SU-DHL-6 (cell line): ENCODE data around the gene FUT6.
A peak's percentile ranks its signal among the peaks of the same experiment; 100 is the strongest.

Source experiments
- H2AFZ ChIP-seq: fragments of 200-600 bp; sonication (generic); 2 replicates; pipeline ENCODE4 v1.6.1; 2014; ENCODE audit warnings: low read depth, mild to moderate bottlenecking, moderate library complexity, mixed read lengths, antibody characterized with exemption, low read length; ENCODE audit not compliant: severe bottlenecking
- H3F3A ChIP-seq: fragments of 200-600 bp; shearing (Covaris generic); 2 replicates; pipeline ENCODE4 v1.6.0; 2016; ENCODE audit warnings: antibody characterized with exemption, mild to moderate bottlenecking; ENCODE audit not compliant: insufficient read depth
- H3K27ac ChIP-seq: fragments of 200-600 bp; sonication (generic); 2 replicates; pipeline ENCODE4 v1.5.1; 2016; ENCODE audit warnings: low read depth, mild to moderate bottlenecking, low read length, moderate library complexity, mixed read lengths
- H3K27me3 ChIP-seq: fragments of 200-600 bp; sonication (generic), shearing (Covaris generic); 2 replicates; pipeline ENCODE4 v1.6.0; 2014; ENCODE audit warnings: mild to moderate bottlenecking, low read length
- H3K36me3 ChIP-seq: fragments of 200-600 bp; sonication (generic); 2 replicates; pipeline ENCODE4 v1.6.1; 2014; ENCODE audit warnings: mild to moderate bottlenecking, low read length, mixed read lengths
- H3K4me2 ChIP-seq: fragments of 300-600, 200-600 bp; shearing (Covaris generic), sonication (generic); 2 replicates; pipeline ENCODE4 v1.6.0; 2014; ENCODE audit warnings: low read length, low read depth, mild to moderate bottlenecking; ENCODE audit not compliant: poor library complexity, severe bottlenecking
- H3K4me3 ChIP-seq: fragments of 200-600 bp; sonication (generic); 2 replicates; pipeline ENCODE4 v1.5.1; 2014; ENCODE audit warnings: antibody characterized with exemption, low read length, mild to moderate bottlenecking, mixed read lengths; ENCODE audit not compliant: insufficient read depth, poor library complexity, severe bottlenecking
- H3K79me2 ChIP-seq: fragments of 200-600 bp; sonication (generic); 2 replicates; pipeline ENCODE4 v1.6.1; 2014; ENCODE audit warnings: mild to moderate bottlenecking, low read length, moderate library complexity; ENCODE audit not compliant: insufficient read depth
- H3K9ac ChIP-seq: fragments of 200-600 bp; sonication (generic); 2 replicates; pipeline ENCODE4 v1.7.0; 2014; ENCODE audit warnings: mild to moderate bottlenecking, low read length
- H3K9me2 ChIP-seq: fragments of 200-600 bp; sonication (generic); replicated peaks from 2 replicates; pipeline ENCODE4 v1.6.1; 2014; ENCODE audit warnings: low read length; ENCODE audit not compliant: insufficient read depth
- H3K9me3 ChIP-seq: fragments of 200-600 bp; sonication (generic); 2 replicates; pipeline ENCODE4 v1.6.1; 2014; ENCODE audit warnings: low read length, mixed read lengths; ENCODE audit not compliant: insufficient read depth
- H4K20me1 ChIP-seq: fragments of 200-600 bp; sonication (generic); 2 replicates; pipeline ENCODE4 v1.6.1; 2014; ENCODE audit warnings: low read depth, mild to moderate bottlenecking, antibody characterized with exemption, low read length, moderate library complexity, mixed read lengths
- EZH2phosphoT487 ChIP-seq: fragments of 200-600 bp; sonication (generic), shearing (Covaris generic); conservative IDR thresholded peaks from 2 replicates; pipeline ENCODE4 v1.6.1; 2018; ENCODE audit warnings: mild to moderate bottlenecking, antibody characterized with exemption, low read length, moderate library complexity, mixed read lengths
- TF ChIP-seq, protein P1 (sequence below): fragments of 200-600 bp; sonication (generic); IDR thresholded peaks from one replicate; pipeline ENCODE4 v1.5.1; 2017; ENCODE audit warnings: antibody characterized with exemption, mild to moderate bottlenecking, low read length, moderate library complexity; ENCODE audit not compliant: insufficient read depth, poor library complexity, severe bottlenecking

The FUT6 gene

GRCh38 chr19:5826531-5827341, 12.8 kb downstream of the FUT6 start:
- H3K4me2 ChIP-seq: no peak overlapping the region
- H3K79me2 ChIP-seq: no peaks in the 10 kb centered on the region
- no peaks in the 10 kb centered on the region for H3K9me3 ChIP-seq
- no peak overlapping the region for H3K4me3 ChIP-seq
- H3K36me3 ChIP-seq: no peaks in the 10 kb centered on the region
- TF ChIP-seq EZH2phosphoT487: no peak
- no peak overlapping the region for H2AFZ ChIP-seq
- no peaks in the 10 kb centered on the region for H3K27me3 ChIP-seq
- H3K9ac ChIP-seq: no peak overlapping the region
- H3F3A ChIP-seq: no peaks in the 10 kb centered on the region
- H3K9me2 ChIP-seq: no peaks in the 10 kb centered on the region
- no peaks in the 10 kb centered on the region for H4K20me1 ChIP-seq
- H3K27ac ChIP-seq: no peak overlapping the region

GRCh38 chr19:5825178-5825577, 14.3 kb downstream of the FUT6 start:
- no peak overlapping the region for H2AFZ ChIP-seq
- H3K36me3 ChIP-seq: no peaks in the 10 kb centered on the region
- H3K9me2 ChIP-seq: no peaks in the 10 kb centered on the region
- H3K79me2 ChIP-seq: no peaks in the 10 kb centered on the region
- H3K9me3 ChIP-seq: no peaks in the 10 kb centered on the region
- no peak overlapping the region for H3K4me2 ChIP-seq
- H3K4me3 ChIP-seq: no peak overlapping the region
- H3K27me3 ChIP-seq: no peaks in the 10 kb centered on the region
- H3K9ac ChIP-seq: no peak overlapping the region
- H4K20me1 ChIP-seq: no peaks in the 10 kb centered on the region
- TF ChIP-seq, protein P1, sequence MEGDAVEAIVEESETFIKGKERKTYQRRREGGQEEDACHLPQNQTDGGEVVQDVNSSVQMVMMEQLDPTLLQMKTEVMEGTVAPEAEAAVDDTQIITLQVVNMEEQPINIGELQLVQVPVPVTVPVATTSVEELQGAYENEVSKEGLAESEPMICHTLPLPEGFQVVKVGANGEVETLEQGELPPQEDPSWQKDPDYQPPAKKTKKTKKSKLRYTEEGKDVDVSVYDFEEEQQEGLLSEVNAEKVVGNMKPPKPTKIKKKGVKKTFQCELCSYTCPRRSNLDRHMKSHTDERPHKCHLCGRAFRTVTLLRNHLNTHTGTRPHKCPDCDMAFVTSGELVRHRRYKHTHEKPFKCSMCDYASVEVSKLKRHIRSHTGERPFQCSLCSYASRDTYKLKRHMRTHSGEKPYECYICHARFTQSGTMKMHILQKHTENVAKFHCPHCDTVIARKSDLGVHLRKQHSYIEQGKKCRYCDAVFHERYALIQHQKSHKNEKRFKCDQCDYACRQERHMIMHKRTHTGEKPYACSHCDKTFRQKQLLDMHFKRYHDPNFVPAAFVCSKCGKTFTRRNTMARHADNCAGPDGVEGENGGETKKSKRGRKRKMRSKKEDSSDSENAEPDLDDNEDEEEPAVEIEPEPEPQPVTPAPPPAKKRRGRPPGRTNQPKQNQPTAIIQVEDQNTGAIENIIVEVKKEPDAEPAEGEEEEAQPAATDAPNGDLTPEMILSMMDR: no peak
- no peak for TF ChIP-seq EZH2phosphoT487
- H3K27ac ChIP-seq: no peak overlapping the region
- no peaks in the 10 kb centered on the region for H3F3A ChIP-seq

DNA sequence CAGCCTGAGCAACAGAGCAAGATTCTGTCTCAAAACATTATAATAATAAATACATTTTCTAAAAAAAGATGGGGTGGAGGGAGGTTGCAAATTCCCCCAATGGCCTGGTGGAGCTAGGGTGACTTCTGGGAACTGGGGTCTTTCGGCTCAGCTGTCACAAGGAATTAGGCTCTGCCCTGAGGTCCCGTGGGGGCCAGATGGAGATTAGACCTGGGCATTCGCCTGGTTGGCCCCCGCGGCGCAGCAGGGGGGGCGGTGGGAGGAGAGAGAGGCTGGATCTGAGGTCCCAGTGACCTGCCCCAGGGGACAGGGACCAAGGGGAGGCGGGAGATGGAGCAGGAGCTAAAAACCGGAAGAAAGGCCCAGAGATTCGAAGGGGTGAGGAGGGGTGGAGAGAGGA, 14.8 kb downstream of the FUT6 start:
- Histone ChIP-seq H3K4me2 (no peak overlapping the region), H3K9me2 (no peaks in the 10 kb centered on the region), H3K4me3 (no peak overlapping the region), H3K79me2 (no peaks in the 10 kb centered on the region), H3K27ac (no peak overlapping the region), H3K27me3 (no peaks in the 10 kb centered on the region), H3F3A (no peaks in the 10 kb centered on the region), H3K9me3 (no peaks in the 10 kb centered on the region), H4K20me1 (no peaks in the 10 kb centered on the region), H2AFZ (no peak overlapping the region), H3K9ac (no peak overlapping the region), H3K36me3 (no peaks in the 10 kb centered on the region)
- TF ChIP-seq, protein P1: no peak
- no peak for TF ChIP-seq EZH2phosphoT487

GRCh38 chr19:5823579-5824281, 15.8 kb downstream of the FUT6 start:
- Histone ChIP-seq H2AFZ (no peak overlapping the region), H3K27me3 (no peaks in the 10 kb centered on the region), H3K36me3 (no peaks in the 10 kb centered on the region), H3K9me3 (no peaks in the 10 kb centered on the region), H3K79me2 (no peaks in the 10 kb centered on the region), H4K20me1 (no peaks in the 10 kb centered on the region), H3K27ac (no peak overlapping the region), H3K4me2 (no peak overlapping the region), H3K4me3 (no peak overlapping the region), H3K9me2 (no peaks in the 10 kb centered on the region), H3K9ac (no peak overlapping the region), H3F3A (no peaks in the 10 kb centered on the region)
- TF ChIP-seq EZH2phosphoT487: no peak
- TF ChIP-seq, protein P1: peak; percentile 22
